ENCODE measurements around the gene FGFR1OP2.
"Not testable (repeated sequence)": the region's sequence is repeated elsewhere in the genome, so short reads cannot be mapped to it uniquely, and the experiment has no call there.

Gene FGFR1OP2

GRCh38 chr12:26940516-26941214 is 2.4 kb downstream of the FGFR1OP2 start:
- no peak overlapping the region for H3K4me3 ChIP-seq (ENCODE audit: low read length)
- TF ChIP-seq, protein P1, sequence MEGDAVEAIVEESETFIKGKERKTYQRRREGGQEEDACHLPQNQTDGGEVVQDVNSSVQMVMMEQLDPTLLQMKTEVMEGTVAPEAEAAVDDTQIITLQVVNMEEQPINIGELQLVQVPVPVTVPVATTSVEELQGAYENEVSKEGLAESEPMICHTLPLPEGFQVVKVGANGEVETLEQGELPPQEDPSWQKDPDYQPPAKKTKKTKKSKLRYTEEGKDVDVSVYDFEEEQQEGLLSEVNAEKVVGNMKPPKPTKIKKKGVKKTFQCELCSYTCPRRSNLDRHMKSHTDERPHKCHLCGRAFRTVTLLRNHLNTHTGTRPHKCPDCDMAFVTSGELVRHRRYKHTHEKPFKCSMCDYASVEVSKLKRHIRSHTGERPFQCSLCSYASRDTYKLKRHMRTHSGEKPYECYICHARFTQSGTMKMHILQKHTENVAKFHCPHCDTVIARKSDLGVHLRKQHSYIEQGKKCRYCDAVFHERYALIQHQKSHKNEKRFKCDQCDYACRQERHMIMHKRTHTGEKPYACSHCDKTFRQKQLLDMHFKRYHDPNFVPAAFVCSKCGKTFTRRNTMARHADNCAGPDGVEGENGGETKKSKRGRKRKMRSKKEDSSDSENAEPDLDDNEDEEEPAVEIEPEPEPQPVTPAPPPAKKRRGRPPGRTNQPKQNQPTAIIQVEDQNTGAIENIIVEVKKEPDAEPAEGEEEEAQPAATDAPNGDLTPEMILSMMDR (conservative IDR thresholded peaks at IDR 0.05; ENCODE audit: low read depth, low read length), result no peak
- no peak for DNase-seq (ENCODE audit: low read depth)

DNA sequence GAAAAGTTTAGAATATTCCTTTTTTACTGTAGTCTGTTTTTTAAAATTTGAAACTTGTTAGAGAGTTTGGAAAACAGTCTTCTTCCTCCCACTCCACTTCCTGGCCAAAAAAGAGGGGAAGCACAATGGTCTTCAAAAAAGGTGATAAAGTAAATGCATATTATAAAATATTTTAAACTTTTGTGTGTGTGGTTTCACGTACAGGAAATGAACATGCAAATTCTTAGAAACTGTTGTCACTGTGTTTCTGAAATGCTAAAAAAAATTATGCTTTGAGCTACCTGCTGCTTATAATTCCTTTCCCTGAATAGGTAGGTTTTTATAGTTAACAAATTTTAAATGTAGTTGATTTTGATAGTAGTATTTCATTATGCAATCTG is 2.9 kb downstream of the FGFR1OP2 start:
- H3K4me3 ChIP-seq (ENCODE audit: low read length), result no peak overlapping the region
- TF ChIP-seq, protein P1 (conservative IDR thresholded peaks at IDR 0.05; ENCODE audit: low read depth, low read length), result no peak
- DNase-seq (ENCODE audit: low read depth), result no peak

DNA sequence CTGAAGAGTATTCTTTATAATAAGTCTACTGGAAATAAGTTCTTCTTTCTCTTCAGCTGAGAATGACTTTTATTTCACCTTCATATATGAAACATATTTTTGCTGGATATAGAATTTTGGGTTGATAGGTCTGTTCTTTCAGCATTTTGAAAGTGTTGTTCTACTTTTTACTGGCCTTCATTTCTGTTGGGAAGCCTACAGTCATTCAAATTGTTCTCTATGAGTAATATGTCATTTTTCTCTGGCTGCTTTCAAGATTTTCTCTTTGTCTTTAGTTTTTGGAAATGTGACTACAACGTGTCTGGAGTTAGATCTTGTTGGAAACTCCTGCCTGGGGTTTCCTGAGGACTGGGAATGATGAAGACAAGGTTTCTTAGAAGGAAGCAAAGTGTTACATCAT is 10.0 kb downstream of the FGFR1OP2 start:
- H3K4me3 ChIP-seq (ENCODE audit: low read length), result no peak overlapping the region
- TF ChIP-seq, protein P1 (conservative IDR thresholded peaks at IDR 0.05; ENCODE audit: low read depth, low read length), result no peak
- no peak for DNase-seq (ENCODE audit: low read depth)

DNA sequence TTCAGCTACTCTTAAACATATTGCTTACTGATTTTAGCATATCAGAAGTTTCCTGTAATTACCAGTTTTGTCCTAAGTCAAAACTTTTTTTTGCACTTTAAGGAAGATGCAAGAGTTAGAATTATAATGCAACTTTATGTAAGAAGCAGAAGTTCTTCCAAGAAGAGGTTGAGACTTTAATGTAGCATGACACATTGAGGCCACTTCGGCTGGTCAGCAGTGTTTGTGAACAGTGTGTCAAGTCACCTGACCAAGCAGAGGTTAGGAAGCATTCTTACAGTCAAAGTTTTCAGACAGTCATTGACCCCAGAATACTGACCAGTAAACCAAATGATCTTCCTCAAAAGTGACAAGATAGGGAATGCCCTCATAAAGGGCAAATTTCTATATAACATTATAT is 15.2 kb downstream of the FGFR1OP2 start:
- TF ChIP-seq, protein P1 (conservative IDR thresholded peaks at IDR 0.05; ENCODE audit: low read depth, low read length), result no peak
- H3K4me3 ChIP-seq (ENCODE audit: low read length), result no peak overlapping the region

DNA sequence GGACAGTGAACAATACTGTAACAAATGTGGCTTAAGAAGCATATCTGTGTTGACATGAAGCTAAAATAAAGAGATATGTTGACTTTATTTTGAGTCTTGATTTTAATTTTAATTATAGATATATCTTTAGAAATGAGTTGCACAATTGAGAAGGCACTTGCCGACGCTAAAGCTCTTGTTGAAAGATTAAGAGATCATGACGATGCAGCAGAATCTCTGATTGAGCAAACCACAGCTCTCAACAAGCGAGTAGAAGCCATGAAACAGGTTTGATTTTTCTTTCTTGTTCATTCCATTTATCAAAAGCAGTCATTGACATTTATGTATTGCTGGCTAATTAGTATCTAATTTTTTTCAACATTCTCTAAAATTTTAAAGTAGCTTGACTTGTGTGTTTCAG is 15.8 kb downstream of the FGFR1OP2 start:
- H3K4me3 ChIP-seq (ENCODE audit: low read length), result no peak overlapping the region
- TF ChIP-seq, protein P1 (conservative IDR thresholded peaks at IDR 0.05; ENCODE audit: low read depth, low read length), result no peak
- no peak for DNase-seq (ENCODE audit: low read depth)

More for the DNA sequence above, 15.2 kb downstream of the FGFR1OP2 start:
- DNase-seq (ENCODE audit: low read depth), result no peak

DNA sequence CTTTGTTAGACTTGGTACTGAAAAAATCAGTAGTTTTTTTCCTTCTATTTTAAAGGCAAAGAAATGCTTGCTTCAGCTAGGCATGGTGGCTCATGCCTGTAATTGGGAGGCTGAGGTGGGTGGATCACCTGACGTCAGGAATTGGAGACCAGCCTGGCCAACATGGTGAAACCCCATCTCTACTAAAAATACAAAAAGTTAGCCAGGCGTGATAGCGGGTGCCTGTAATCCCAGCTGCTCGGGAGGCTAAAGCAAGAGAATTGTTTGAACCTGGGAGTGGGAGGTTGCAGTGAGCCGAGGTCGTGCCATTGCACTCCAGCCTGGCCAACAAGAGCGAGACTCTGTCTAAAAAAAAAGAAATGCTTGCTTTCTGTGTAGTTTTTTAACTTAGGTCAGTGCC is 23.1 kb downstream of the FGFR1OP2 start:
- DNase-seq (ENCODE audit: low read depth); H3K4me3 ChIP-seq (ENCODE audit: low read length): not testable (repeated sequence)

DNA sequence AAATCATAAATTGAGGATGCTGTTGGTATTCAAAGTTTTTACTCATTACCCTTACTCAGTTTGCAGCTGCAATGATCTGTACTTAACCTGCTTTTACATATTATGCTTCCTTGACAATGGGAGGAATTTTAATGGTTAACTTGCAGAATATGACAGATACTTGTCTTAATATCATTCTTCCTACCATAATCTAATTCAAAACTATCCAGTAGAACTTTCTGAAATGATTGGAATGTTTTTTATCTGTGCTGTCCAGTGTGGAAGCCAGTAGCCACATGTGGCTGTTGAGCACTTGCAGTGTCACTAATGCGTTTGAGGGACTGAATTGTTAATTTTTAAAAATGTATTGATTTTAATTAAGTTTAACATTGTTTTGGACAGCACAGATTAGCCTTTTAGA is 23.5 kb downstream of the FGFR1OP2 start:
- DNase-seq (ENCODE audit: low read depth), result no peak
- TF ChIP-seq, protein P1 (conservative IDR thresholded peaks at IDR 0.05; ENCODE audit: low read depth, low read length), result no peak

More for the DNA sequence above, 23.5 kb downstream of the FGFR1OP2 start:
- no peak overlapping the region for H3K4me3 ChIP-seq (ENCODE audit: low read length)
